ENCODE measurements around the gene CYTH3. TPM values are rescaled to one million over a fixed set of nuclear protein-coding genes. Genes with fewer than 3 reads are reported as not detected.

Gene CYTH3
- total and polyA plus RNA-seq, 9 of the 15 experiments (the other 6 are each of a cell fraction or from before 2014, with no cell fraction given), result 0.25 to 15.2 (median 11.4) TPM

- TF ChIP-seq ZNF316 (IDR thresholded peaks at IDR 0.05) (peak; percentile 69), NONO (IDR thresholded peaks at IDR 0.05; ENCODE audit: low read depth in 2 of 2, low read length in 1 of 2) (no peak), C11orf30 (IDR thresholded peaks at IDR 0.05; ENCODE audit: low read depth) (peak; percentile 40; the same call in 1 of the 2 replicates), MEF2A (IDR thresholded peaks at IDR 0.05; ENCODE audit: control insufficient read depth, low read depth, low read length) (peak; percentile 75), MEF2D (tag; conservative IDR thresholded peaks at IDR 0.05; ENCODE audit: low read depth) (peak; percentile 76; the same call in 1 of the 2 replicates), TSHZ1 (CRISPR knock-in tag; IDR thresholded peaks at IDR 0.05) (no peak), HMBOX1 (IDR thresholded peaks at IDR 0.05) (0 out of 2 replicates have a peak, but pooled peaks have one; percentile 16)
- ChIA-PET CTCF (ENCODE audit: low intra/inter-chr PET ratio) (no interaction called here), POLR2A (interaction anchor here (0.5 to 1.1 kb wide), 2 partner anchors 12 to 291 kb away, joined by 3 read pairs; no protein-coding TSS in a partner anchor)
- ATAC-seq (no peak), DNase-seq (ENCODE audit: extremely low read depth in 1 of 4, low spot score in 3 of 4) (no peak), FAIRE-seq (peak; percentile 62)
- no TSS peak for BruUV-seq (replicated peaks)
- Histone ChIP-seq H4K20me1 (replicated peaks; ENCODE audit: control insufficient read depth, insufficient read depth, low read length) (no peaks in the 10 kb centered on the region), H2AFZ (ENCODE audit: low read depth, low read length) (0 out of 2 replicates have a peak overlapping the region, but pooled peaks have one; percentile 17), H3K4me2 (ENCODE audit: insufficient read depth, low read length) (no peak overlapping the region), H3K9me1 (ENCODE audit: control insufficient read depth, insufficient read depth, low read length) (no peaks in the 10 kb centered on the region), H3K27ac (ENCODE audit: extremely low read depth, low read depth, low read length) (no peak overlapping the region), H3K27me3 (ENCODE audit: control insufficient read depth in 2 of 2, insufficient read depth in 2 of 2, low read length in 2 of 2) (no peaks in the 10 kb centered on the region), H3K79me2 (ENCODE audit: control insufficient read depth, insufficient read depth, low read length) (no peaks in the 10 kb centered on the region), H3K4me1 (replicated peaks in 1 of 2; ENCODE audit: control insufficient read depth in 2 of 2, insufficient read depth in 2 of 2, low read length in 2 of 2) (peaks cover 0 to 3% of the 10 kb centered on the region in 2 experiments; a peak in 1 of 5 replicates), H3K9ac (ENCODE audit: insufficient read depth in 1 of 2, low read depth in 2 of 2, low read length in 2 of 2) (no peak overlapping the region), H3K9me3 (replicated peaks; ENCODE audit: control insufficient read depth, insufficient read depth, low read depth, low read length) (no peaks in the 10 kb centered on the region), H3K36me3 (ENCODE audit: control insufficient read depth, insufficient read depth, low read length) (no peaks in the 10 kb centered on the region), H3K4me3 (no peak overlapping the region)
- 26% methylated on average over 8 of the region's 8 CpGs for WGBS (ENCODE audit: insufficient coverage, low coverage, missing lambda C conversion rate)
- intact Hi-C loops (cut with micrococcal nuclease) (no loop called here), in situ Hi-C loops (cut with MboI) (no loop called here)
Measured at GRCh38 chr7:6315746-6316145, 43.3 kb upstream of the CYTH3 start.

Measured in K562 (cell line).